Endodermal cell (in vitro differentiated cells): ENCODE data around the gene ADAMTSL4. TPM values are rescaled to one million over a fixed set of nuclear protein-coding genes. Genes with fewer than 3 reads are reported as not detected.

ENCODE experiments used
- DNase-seq: peaks from one replicate; pipeline ENCODE4 v3.0.0-alpha.2; 2017
- H3K27ac ChIP-seq: 2 replicates; pipeline ENCODE4 v1.5.1; 2013; ENCODE audit warnings: mild to moderate bottlenecking, low read depth, low read length, moderate library complexity
- H3K27me3 ChIP-seq: 2 replicates; pipeline ENCODE4 v1.6.1; 2013; ENCODE audit warnings: mild to moderate bottlenecking, low read length, moderate library complexity; ENCODE audit not compliant: insufficient read depth, control insufficient read depth, poor library complexity, severe bottlenecking
- H3K36me3 ChIP-seq: 2 replicates; pipeline ENCODE4 v1.7.0; 2013; ENCODE audit warnings: mild to moderate bottlenecking, low read length, moderate library complexity; ENCODE audit not compliant: control insufficient read depth, insufficient read depth
- H3K4me1 ChIP-seq: one replicate; pipeline ENCODE4 v1.7.0; 2013; ENCODE audit warnings: low read length; ENCODE audit not compliant: control insufficient read depth, insufficient read depth
- H3K4me3 ChIP-seq: 2 replicates; pipeline ENCODE4 v1.5.1; 2013; ENCODE audit warnings: mild to moderate bottlenecking, low read length, moderate library complexity
- H3K9ac ChIP-seq: 2 replicates; pipeline ENCODE4 v1.6.1; 2013; ENCODE audit warnings: mild to moderate bottlenecking, low read length, moderate library complexity; ENCODE audit not compliant: poor library complexity, severe bottlenecking; ENCODE audit errors: extremely low read depth
- H3K9me3 ChIP-seq: 2 replicates; pipeline ENCODE4 v1.6.1; 2013; ENCODE audit warnings: mild to moderate bottlenecking, low read length, moderate library complexity; ENCODE audit not compliant: control insufficient read depth
- H3K27ac Mint-ChIP-seq: 2 replicates; pipeline ENCODE4 v1.8.0; 2020; ENCODE audit warnings: mixed read lengths
- H3K27me3 Mint-ChIP-seq: 2 replicates; pipeline ENCODE4 v1.8.0; 2021; ENCODE audit warnings: mild to moderate bottlenecking, mixed read lengths; ENCODE audit not compliant: insufficient read depth
- H3K36me3 Mint-ChIP-seq: 2 replicates; pipeline ENCODE4 v1.8.0; 2020; ENCODE audit warnings: low read depth, mixed read lengths
- H3K4me1 Mint-ChIP-seq: 2 replicates; pipeline ENCODE4 v1.8.0; 2020; ENCODE audit warnings: mixed read lengths
- H3K4me3 Mint-ChIP-seq: 2 replicates; pipeline ENCODE4 v1.8.0; 2020; ENCODE audit warnings: mild to moderate bottlenecking, moderate library complexity, mixed read lengths
- H3K9me3 Mint-ChIP-seq: 2 replicates; pipeline ENCODE4 v1.8.0; 2020; ENCODE audit warnings: mild to moderate bottlenecking, mixed read lengths
- CTCF ChIP-seq: fragments of 200-600 bp; sonication (generic); conservative IDR thresholded peaks from 2 replicates; pipeline ENCODE4 v1.5.0; 2021; ENCODE audit warnings: antibody characterized with exemption, mild to moderate bottlenecking
- WGBS, 2 experiments: methylation state at CpG; one replicate each; pipeline versions ENCODE4 v1.1.5 to v1.1.7; 2013; ENCODE audit warnings: missing lambda C conversion rate in 2 of 2, mixed read lengths in 1 of 2; ENCODE audit not compliant: insufficient coverage in 1 of 2, insufficient read length in 1 of 2; 5-methylcytosine and 5-hydroxymethylcytosine counted together
- total RNA-seq, 2 donors: library from RNA; stranded (reverse); fragmentation: NEBNext Ultra II Directional in 1 of 2; extraction: Animal tissue kit (Norgen Biotek cat#: 25700) in 1 of 2; gene quantifications; 2 replicates in 1 of 2; 3 replicates in 1 of 2; pipeline ENCODE4 v1.2.1, GENCODE V29; 2021

ADAMTSL4 gene
- total RNA-seq, 2 donors from 2014 or later = 3.7 to 3.9 TPM

- H3K9me3 ChIP-seq = no peaks in the 10 kb centered on the region
- peaks cover 11% of the 10 kb centered on the region for H3K4me1 Mint-ChIP-seq
- H3K27me3 Mint-ChIP-seq = peaks cover 7% of the 10 kb centered on the region
- peaks cover 2% of the 10 kb centered on the region for H3K36me3 Mint-ChIP-seq
- peaks cover 7% of the 10 kb centered on the region for H3K36me3 ChIP-seq
- no peaks in the 10 kb centered on the region for H3K9me3 Mint-ChIP-seq
- H3K27me3 ChIP-seq = no peaks in the 10 kb centered on the region
- no peak overlapping the region for H3K9ac ChIP-seq
- no peak for DNase-seq
- no peak for TF ChIP-seq CTCF
- 93 to 94% methylated on average over 11 to 19 of the region's 19 CpGs for WGBS, 2 experiments
- H3K27ac Mint-ChIP-seq = no peak overlapping the region
- H3K4me3 Mint-ChIP-seq = no peak overlapping the region
- H3K4me1 ChIP-seq = no peaks in the 10 kb centered on the region
- no peak overlapping the region for H3K27ac ChIP-seq
- H3K4me3 ChIP-seq = no peak overlapping the region
Observed at GRCh38 chr1:150555198-150555970, 6.2 kb downstream of the ADAMTSL4 start.

- Histone ChIP-seq H3K27me3 (no peaks in the 10 kb centered on the region), H3K4me3 (no peak overlapping the region)
- peak; percentile 63 for DNase-seq
Observed at GRCh38 chr1:150555971-150556865, 7.0 kb downstream of the ADAMTSL4 start.

More at GRCh38 chr1:150555971-150556865, 7.0 kb downstream of the ADAMTSL4 start:
- peaks cover 7% of the 10 kb centered on the region for H3K36me3 ChIP-seq
- Mint-ChIP-seq H3K27ac (peak overlapping the region; percentile 64), H3K4me1 (peaks cover 16% of the 10 kb centered on the region), H3K27me3 (peaks cover 2% of the 10 kb centered on the region), H3K4me3 (no peak overlapping the region), H3K36me3 (peaks cover 2% of the 10 kb centered on the region), H3K9me3 (no peaks in the 10 kb centered on the region)
- H3K4me1 ChIP-seq = no peaks in the 10 kb centered on the region
- H3K9ac ChIP-seq = no peak overlapping the region
- H3K9me3 ChIP-seq = no peaks in the 10 kb centered on the region
- TF ChIP-seq CTCF = no peak
- WGBS, 2 experiments = 82 to 87% methylated on average over 7 to 26 of the region's 26 CpGs
- no peak overlapping the region for H3K27ac ChIP-seq
